Parathyroid adenoma (tissue), 2 donors: Measurements from ENCODE around the gene CALD1.
"Not testable (repeated sequence)": the region's sequence is repeated elsewhere in the genome, so short reads cannot be mapped to it uniquely, and the experiment has no call there.

Source experiments
- H2AFZ ChIP-seq: fragments of 300-600 bp; sonication (generic); one replicate; pipeline ENCODE4 v1.7.0; 2017; ENCODE audit warnings: antibody characterized with exemption, mild to moderate bottlenecking
- H3K27ac ChIP-seq: fragments of 300-600 bp; sonication (generic); one replicate; pipeline ENCODE4 v1.7.0; 2017
- H3K27me3 ChIP-seq: fragments of 300-600 bp; sonication (generic); one replicate; pipeline ENCODE4 v1.7.0; 2017; ENCODE audit warnings: low read length; ENCODE audit not compliant: control insufficient read depth, insufficient read depth
- H3K36me3 ChIP-seq: fragments of 300-600 bp; sonication (generic); one replicate; pipeline ENCODE4 v1.7.0; 2017; ENCODE audit warnings: low read length; ENCODE audit not compliant: control insufficient read depth, insufficient read depth
- H3K4me1 ChIP-seq: fragments of 300-600 bp; sonication (generic); one replicate; pipeline ENCODE4 v1.7.0; 2017; ENCODE audit warnings: control low read depth
- H3K4me2 ChIP-seq: fragments of 300-600 bp; sonication (generic); one replicate; pipeline ENCODE4 v1.7.0; 2017; ENCODE audit warnings: low read length
- H3K4me3 ChIP-seq: fragments of 300-600 bp; sonication (generic); one replicate; pipeline ENCODE4 v1.7.0; 2017; ENCODE audit warnings: low read depth, low read length
- H3K79me2 ChIP-seq: fragments of 300-600 bp; sonication (generic); one replicate; pipeline ENCODE4 v1.7.0; 2017; ENCODE audit warnings: control low read depth
- H3K9ac ChIP-seq: fragments of 300-600 bp; sonication (generic); one replicate; pipeline ENCODE4 v1.7.0; 2017; ENCODE audit warnings: mild to moderate bottlenecking
- H3K9me3 ChIP-seq: fragments of 300-600 bp; sonication (generic); one replicate; pipeline ENCODE4 v1.7.0; 2017; ENCODE audit warnings: low read length; ENCODE audit not compliant: control insufficient read depth
- CTCF ChIP-seq: fragments of 300-600 bp; sonication (generic); IDR thresholded peaks from one replicate; pipeline ENCODE4 v1.7.0; 2017; ENCODE audit warnings: antibody characterized with exemption, mild to moderate bottlenecking
- donor health status: primary hyperparathyroidism.

CALD1 gene

DNA sequence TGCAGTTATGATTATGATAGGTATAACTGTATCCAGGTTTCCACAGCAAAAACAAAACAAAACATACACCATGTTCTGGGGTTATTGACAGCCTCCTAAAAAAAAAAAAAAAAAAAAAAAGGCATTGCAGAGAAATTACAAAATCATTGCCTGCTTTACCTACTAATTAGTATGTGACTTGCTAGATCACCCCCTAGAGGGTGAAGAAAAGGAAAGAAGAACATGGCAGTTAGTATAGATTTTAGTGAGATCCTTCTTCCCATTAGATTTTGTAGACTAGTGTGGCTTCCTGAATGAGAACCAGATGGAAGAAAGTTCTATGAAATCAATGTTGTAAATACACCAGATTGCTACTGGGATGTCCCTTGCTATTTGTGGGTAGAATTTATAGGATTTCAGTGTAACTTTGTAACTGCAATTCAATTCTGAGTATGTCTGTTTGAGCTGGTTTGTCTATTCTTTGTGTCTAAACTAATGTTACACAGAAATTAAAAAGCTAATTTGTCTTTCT, 182.9 kb downstream of the CALD1 start:
- Histone ChIP-seq H2AFZ (no peak overlapping the region), H3K4me2 (no peak overlapping the region), H3K4me1 (no peaks in the 10 kb centered on the region), H3K4me3 (no peak overlapping the region), H3K36me3 (no peaks in the 10 kb centered on the region), H3K9ac (no peak overlapping the region), H3K9me3 (no peaks in the 10 kb centered on the region), H3K27ac (no peak overlapping the region), H3K79me2 (no peaks in the 10 kb centered on the region), H3K27me3 (no peaks in the 10 kb centered on the region)
- no peak for TF ChIP-seq CTCF

DNA sequence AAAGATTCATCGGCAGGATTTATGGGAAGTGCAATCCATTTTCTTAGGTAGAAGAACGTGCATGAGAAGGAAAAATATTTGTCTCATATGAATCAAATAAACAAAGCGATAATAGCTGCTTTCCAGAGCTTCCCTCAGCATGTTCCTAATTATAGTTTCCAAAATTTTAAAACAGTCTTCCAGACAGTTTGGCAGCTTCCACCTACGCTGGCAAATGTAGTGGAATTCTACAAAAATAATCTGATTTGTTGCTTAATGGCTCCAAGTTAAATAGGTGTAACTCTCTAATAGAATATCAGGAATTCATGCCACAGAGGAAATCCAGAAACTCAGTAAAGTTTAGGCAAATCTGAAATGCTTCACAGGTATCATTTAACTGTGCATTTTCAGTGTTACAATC, 183.6 kb downstream of the CALD1 start:
- no peak overlapping the region for H3K4me3 ChIP-seq
- H3K27me3 ChIP-seq: no peaks in the 10 kb centered on the region
- no peaks in the 10 kb centered on the region for H3K4me1 ChIP-seq
- no peaks in the 10 kb centered on the region for H3K36me3 ChIP-seq
- H3K9me3 ChIP-seq: no peaks in the 10 kb centered on the region
- H2AFZ ChIP-seq: no peak overlapping the region
- H3K9ac ChIP-seq: no peak overlapping the region
- H3K79me2 ChIP-seq: no peaks in the 10 kb centered on the region
- H3K27ac ChIP-seq: no peak overlapping the region
- H3K4me2 ChIP-seq: no peak overlapping the region
- TF ChIP-seq CTCF: no peak

GRCh38 chr7:134966691-134967090, 187.3 kb downstream of the CALD1 start:
- Histone ChIP-seq H3K27me3 (no peaks in the 10 kb centered on the region), H3K9me3 (no peaks in the 10 kb centered on the region), H3K4me3 (no peak overlapping the region), H3K27ac (no peak overlapping the region), H3K9ac (no peak overlapping the region), H2AFZ (no peak overlapping the region), H3K36me3 (no peaks in the 10 kb centered on the region), H3K4me1 (no peaks in the 10 kb centered on the region), H3K4me2 (no peak overlapping the region), H3K79me2 (no peaks in the 10 kb centered on the region)
- TF ChIP-seq CTCF: no peak

DNA sequence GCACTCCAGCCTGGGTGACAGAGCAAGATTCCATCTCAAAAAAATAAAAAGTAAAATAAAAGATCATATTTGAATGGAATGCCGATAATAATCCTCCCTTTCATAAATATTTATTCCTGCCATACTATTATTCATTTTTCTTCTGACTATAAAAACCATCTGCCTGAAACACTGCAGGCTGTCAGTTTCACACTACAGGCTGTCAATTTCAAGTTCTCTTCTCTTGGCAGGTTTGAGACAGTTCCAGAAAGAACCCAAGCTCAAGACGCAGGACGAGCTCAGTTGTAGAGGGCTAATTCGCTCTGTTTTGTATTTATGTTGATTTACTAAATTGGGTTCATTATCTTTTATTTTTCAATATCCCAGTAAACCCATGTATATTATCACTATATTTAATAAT, 188.7 kb downstream of the CALD1 start:
- H3K9me3 ChIP-seq: no peaks in the 10 kb centered on the region
- no peak overlapping the region for H2AFZ ChIP-seq
- TF ChIP-seq CTCF: no peak
- H3K4me3 ChIP-seq: no peak overlapping the region
- H3K36me3 ChIP-seq: no peaks in the 10 kb centered on the region
- H3K27me3 ChIP-seq: no peaks in the 10 kb centered on the region
- H3K4me1 ChIP-seq: no peaks in the 10 kb centered on the region
- H3K4me2 ChIP-seq: no peak overlapping the region
- H3K27ac ChIP-seq: no peak overlapping the region
- H3K9ac ChIP-seq: no peak overlapping the region
- H3K79me2 ChIP-seq: no peaks in the 10 kb centered on the region

DNA sequence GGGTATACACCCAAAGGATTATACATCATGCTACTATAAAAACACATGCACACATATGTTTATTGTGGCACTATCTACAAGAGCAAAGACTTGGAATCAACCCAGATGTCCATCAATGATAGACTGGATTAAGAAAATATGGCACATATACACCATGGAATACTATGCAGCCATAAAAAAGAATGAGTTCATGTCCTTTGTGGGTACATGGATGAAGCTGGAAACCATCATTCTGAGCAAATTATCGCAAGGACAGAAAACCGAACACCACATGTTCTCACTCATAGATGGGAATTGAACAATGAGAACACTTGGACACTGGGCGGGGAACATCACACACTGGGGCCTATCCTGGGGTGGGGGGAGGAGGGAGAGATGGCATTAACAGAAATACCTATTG, 202.2 kb downstream of the CALD1 start:
- H3K36me3 ChIP-seq, H3K4me1 ChIP-seq, H3K4me3 ChIP-seq, H2AFZ ChIP-seq, H3K4me2 ChIP-seq, H3K9ac ChIP-seq, H3K9me3 ChIP-seq, H3K27ac ChIP-seq, H3K79me2 ChIP-seq, H3K27me3 ChIP-seq: not testable (repeated sequence)
